LHCN-M2 (cell line): ENCODE measurements around the gene CBX4. TPM values are rescaled to one million over a fixed set of nuclear protein-coding genes. Genes with fewer than 3 reads are reported as not detected.

Experiments
- DNase-seq: peaks from one replicate; pipeline ENCODE4 v3.0.0-alpha.2; 2012; ENCODE audit warnings: low read depth
- total RNA-seq: library from RNA; depleted of rRNA; stranded (reverse); fragments of >200 nt; gene quantifications from 2 replicates; pipeline ENCODE4 v1.2.3, GENCODE V29; 2014

The CBX4 gene
- total RNA-seq, 1 experiment from 2014 or later, result 18.1 TPM

GRCh38 chr17:79842656-79843473 is 3.6 kb upstream of the CBX4 start:
- DNase-seq, result no peak

GRCh38 chr17:79842136-79842655 is 3.0 kb upstream of the CBX4 start:
- DNase-seq, result no peak

GRCh38 chr17:79841369-79842135 is 2.3 kb upstream of the CBX4 start:
- no peak for DNase-seq

- DNase-seq, result no peak
These were observed 1.7 kb upstream of the CBX4 start for GRCh38 chr17:79840989-79841286.

- DNase-seq, result peak; percentile 29
These were observed 1.2 kb upstream of the CBX4 start for GRCh38 chr17:79840269-79840988.

- peak; percentile 67 for DNase-seq
These were observed 542 bp downstream of the CBX4 start for GRCh38 chr17:79838522-79839274.

DNA sequence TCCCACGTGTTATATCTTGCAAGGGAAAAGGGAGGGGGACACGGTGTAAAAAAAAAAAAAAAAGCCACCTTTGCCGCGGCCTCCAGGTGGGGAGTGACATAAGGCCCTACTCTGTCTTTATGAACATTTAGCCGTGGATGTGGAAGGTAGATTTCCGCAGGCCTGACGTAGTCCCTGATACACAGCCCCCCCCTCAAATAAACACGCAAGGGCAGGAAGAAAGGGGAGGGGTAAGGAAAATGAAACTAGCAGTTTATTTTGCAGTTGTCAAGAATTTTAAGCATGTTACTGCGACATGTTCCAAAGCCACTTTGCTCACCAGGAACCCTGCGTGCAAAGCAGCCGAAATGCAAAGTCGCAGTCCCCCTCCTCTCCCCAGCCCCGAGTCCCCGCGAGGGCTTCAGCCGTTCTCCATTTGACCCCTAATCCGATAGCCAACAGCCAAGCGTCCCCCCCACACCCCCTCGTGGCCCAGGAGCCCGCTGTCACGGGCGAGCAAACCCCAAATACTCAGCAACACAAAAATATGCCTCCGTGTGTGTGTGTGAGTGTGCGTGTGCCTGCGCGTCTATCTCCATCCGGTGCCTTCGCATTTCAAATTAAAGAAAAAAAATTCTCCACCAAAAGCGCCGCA is 1.2 kb downstream of the CBX4 start:
- DNase-seq, result no peak

- DNase-seq, result peak; percentile 25
These were observed 2.0 kb downstream of the CBX4 start for GRCh38 chr17:79836972-79837887.

DNA sequence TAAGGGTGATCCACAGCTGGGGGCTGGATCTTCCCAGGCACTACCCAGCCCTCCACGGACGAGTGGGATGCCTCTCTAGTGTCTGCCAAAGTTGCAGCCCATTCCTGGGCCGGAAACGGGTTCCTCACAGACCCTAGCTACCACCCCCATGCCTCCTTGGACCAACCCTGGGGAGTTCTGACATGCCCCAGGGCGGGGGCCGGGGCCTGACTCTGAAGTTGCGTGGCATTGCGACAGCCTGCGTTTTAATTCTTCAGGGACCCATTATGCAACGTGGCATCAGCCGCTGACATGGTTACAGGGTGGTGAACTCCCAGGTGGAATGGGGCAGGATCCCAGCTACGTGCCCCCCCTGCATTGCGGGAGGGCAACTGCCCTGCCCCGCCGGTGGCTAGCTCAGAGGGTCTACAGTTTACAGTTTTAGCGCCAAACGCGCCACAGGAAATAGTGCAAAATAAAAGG is 2.7 kb downstream of the CBX4 start:
- no peak for DNase-seq

DNA sequence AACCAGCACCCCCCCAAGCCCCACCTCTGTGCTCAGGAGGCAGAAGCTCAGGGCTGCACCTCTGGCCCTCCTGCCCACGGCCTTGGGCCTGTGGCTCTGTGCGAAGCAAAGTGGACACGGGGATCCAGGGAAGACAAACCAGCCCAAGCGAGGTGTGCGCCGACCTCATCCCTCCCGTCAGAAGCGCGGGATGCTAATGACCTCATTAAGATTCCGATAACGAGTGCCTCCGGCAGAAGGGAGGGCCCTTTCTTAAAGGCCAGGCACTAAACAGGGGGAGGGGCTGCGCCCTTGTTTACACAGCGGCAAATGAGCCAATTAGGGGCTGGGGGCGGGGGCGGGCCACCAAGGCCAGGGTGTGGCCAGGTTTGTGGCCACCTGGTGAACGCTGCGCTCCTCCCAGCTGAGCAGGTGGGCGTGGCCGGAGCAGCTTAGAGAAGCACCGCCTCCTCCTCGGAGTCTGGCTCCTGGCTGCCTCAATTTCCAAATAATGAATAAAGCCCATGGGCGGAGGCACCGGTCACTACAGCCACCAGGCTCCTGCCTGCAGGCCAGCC is 3.2 kb downstream of the CBX4 start:
- DNase-seq, result no peak

DNA sequence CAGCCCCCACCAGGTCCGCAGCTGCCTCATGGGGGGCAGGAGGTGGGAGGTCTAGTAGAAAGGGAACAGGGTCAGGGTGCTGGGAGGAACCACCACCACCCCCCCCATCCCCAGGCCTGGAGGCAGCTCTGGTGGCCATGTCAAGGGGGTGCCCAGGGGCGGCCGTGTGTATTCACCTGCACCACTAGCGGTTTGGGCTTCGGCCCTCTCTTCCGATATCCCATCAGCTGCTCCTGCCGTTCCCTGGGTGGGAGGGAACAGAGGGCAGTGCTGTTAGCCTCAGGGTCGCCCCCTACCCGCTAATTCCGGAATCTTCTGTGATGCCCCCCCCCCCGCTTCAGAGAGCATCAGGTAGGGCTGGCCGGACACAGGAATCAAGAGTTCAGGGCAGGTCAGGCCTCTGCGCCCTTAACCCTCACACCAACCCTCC is 3.8 kb downstream of the CBX4 start:
- DNase-seq, result no peak

GRCh38 chr17:79834565-79835469 is 4.4 kb downstream of the CBX4 start:
- DNase-seq, result no peak

DNA sequence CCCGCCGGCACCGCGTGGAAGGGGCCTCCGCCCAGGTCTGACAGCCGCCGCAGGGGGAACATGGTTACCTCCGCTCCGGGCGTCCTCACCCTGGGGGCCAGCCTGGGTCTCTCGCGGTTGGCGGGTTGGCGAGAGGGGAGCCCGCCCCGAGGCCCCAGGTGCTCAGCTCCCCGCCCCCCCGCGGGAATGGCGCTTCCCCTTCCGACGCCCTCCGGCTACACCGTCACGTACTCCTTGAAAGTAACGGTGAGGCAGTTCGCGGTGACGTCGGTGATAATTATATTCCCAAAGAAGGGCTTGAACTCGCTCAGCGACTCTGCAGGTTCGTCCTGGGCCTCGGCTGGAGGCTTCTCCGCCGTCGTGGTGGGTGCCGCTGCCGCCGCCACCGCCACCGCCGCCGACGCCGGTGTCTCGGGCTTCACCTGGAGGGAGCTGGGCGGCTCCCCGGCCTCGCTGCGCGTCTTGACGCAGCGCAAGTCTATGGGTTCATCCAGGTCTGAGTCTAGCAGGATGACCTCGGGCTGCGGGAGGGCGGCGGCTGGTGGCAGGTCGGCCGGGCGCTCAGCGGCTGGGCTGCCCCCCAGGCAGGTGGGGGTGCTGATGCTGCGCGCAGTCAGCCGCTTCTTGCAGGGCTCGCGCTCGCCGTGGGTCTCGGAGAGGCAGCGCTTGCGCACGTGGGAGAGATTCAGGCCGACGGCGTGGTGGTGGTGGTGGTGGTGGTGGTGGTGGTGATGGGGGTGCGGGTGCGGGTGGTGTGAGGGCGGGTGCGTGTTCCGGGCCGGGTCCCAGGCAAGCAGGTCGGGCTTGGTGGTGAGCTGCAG is 5.3 kb downstream of the CBX4 start:
- no peak for DNase-seq

DNA sequence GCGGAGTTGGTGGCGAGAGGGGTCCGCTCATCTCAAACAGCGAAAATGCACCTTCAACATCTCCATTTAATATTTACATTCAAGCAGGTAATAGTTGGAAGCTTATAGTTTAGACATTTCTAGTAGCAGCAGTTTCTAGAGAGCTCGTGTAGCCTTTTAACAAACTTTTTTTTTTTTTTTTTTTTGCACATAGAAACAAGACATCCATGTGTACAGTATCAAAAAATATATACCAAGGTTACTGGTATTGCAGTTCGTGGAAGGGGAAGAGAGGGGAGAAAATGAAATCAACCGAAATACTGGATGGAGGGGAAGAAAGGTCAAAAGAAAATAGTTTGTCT is 6.2 kb downstream of the CBX4 start:
- no peak for DNase-seq

GRCh38 chr17:79832218-79833109 is 6.8 kb downstream of the CBX4 start:
- DNase-seq, result no peak
